ENCODE data around the gene TGIF2. TPM values are rescaled to one million over a fixed set of nuclear protein-coding genes. Genes with fewer than 3 reads are reported as not detected.
A peak's percentile ranks its signal among the peaks of the same experiment; 100 is the strongest.

Gene TGIF2
- total and polyA plus RNA-seq, 2 of the 4 experiments (the other 2 are of a cell fraction): 9.7 to 12.7 TPM

GRCh38 chr20:36633285-36633772, 59.9 kb downstream of the TGIF2 start:
- no peak overlapping the region for H3K23ac ChIP-seq (ENCODE audit: low read depth, low read length)
- no peak overlapping the region for H2BK120ac ChIP-seq (ENCODE audit: low read depth, low read length)
- no peak overlapping the region for H3K18ac ChIP-seq (ENCODE audit: low read depth, low read length)
- no peak overlapping the region for H4K91ac ChIP-seq (ENCODE audit: insufficient read depth, low read depth, low read length)
- no TSS peak for BruUV-seq (replicated peaks)
- no peak for TF ChIP-seq MAFK (IDR thresholded peaks at IDR 0.05; ENCODE audit: low read depth, low read length)
- H3K14ac ChIP-seq (replicated peaks; ENCODE audit: low read depth, low read length): no peak overlapping the region
- no peak overlapping the region for H3K27ac ChIP-seq (ENCODE audit: insufficient read depth, low read length)
- H3K4me2 ChIP-seq (ENCODE audit: low read depth, low read length): no peak overlapping the region
- no peak overlapping the region for H4K8ac ChIP-seq (ENCODE audit: low read depth in 2 of 2, low read length in 2 of 2)
- H3K56ac ChIP-seq (ENCODE audit: extremely low read depth, insufficient read depth, low read length): no peak overlapping the region
- H3K36me3 ChIP-seq (ENCODE audit: control insufficient read depth, insufficient read depth, low read length): no peaks in the 10 kb centered on the region
- WGBS, 2 experiments (ENCODE audit: extremely low coverage in 2 of 2, insufficient read length in 1 of 2): no CpG with 5 or more reads among the region's 9 CpGs
- H3K4me1 ChIP-seq (ENCODE audit: control insufficient read depth, insufficient read depth, low read length): no peaks in the 10 kb centered on the region
- H3K9ac ChIP-seq (ENCODE audit: low read depth, low read length): no peak overlapping the region
- H2AFZ ChIP-seq (replicated peaks; ENCODE audit: low read length, poor library complexity): peak overlapping the region; percentile 43
- intact Hi-C loops (cut with micrococcal nuclease) (no loop called here), dilution Hi-C loops (cut with HindIII; ENCODE audit: low sequenced_read_pairs, unreplicated experiment) (no loop called here), in situ Hi-C loops (cut with MboI; ENCODE audit: low sequenced_read_pairs) (no loop called here)
- H2BK20ac ChIP-seq (ENCODE audit: low read depth, low read length): no peak overlapping the region
- CTCF ChIA-PET: interaction anchor here (1.0 kb wide), 1 partner anchor 27 kb away, joined by 3 read pairs; the partner anchor contains the start of gene RAB5IF
- no peak overlapping the region for H4K5ac ChIP-seq (ENCODE audit: low read depth, low read length)
- H2AK9ac ChIP-seq (replicated peaks; ENCODE audit: low read depth, low read length, poor library complexity): no peak overlapping the region
- POLR2A ChIA-PET (ENCODE audit: unreplicated experiment): no interaction called here
- no peak overlapping the region for H2BK15ac ChIP-seq (ENCODE audit: low read depth, low read length)
- no peaks in the 10 kb centered on the region for H3K9me3 ChIP-seq (ENCODE audit: control insufficient read depth, insufficient read depth, low read length)
- H2BK5ac ChIP-seq (ENCODE audit: low read depth, low read length, poor library complexity, severe bottlenecking): no peak overlapping the region
- H3K27me3 ChIP-seq (ENCODE audit: control insufficient read depth, insufficient read depth, low read length): no peaks in the 10 kb centered on the region
- H3K9me1 ChIP-seq (ENCODE audit: insufficient read depth, low read length): no peaks in the 10 kb centered on the region
- no peak overlapping the region for H2AK5ac ChIP-seq (ENCODE audit: low read depth, low read length)
- ATAC-seq (ENCODE audit: low read depth) (no peak), DNase-seq (no peak)
- H3K4ac ChIP-seq (ENCODE audit: low read depth, low read length): no peak overlapping the region
- no peaks in the 10 kb centered on the region for H4K20me1 ChIP-seq (ENCODE audit: insufficient read depth, low read length)
- H3K4me3 ChIP-seq (ENCODE audit: insufficient read depth, low read depth, low read length): no peak overlapping the region
- no peaks in the 10 kb centered on the region for H3K79me1 ChIP-seq (ENCODE audit: low read depth in 1 of 2, low read length in 2 of 2)

All from IMR-90 (cell line).